ENCODE results near the gene ROR1.

- TF ChIP-seq PPARA (CRISPR knock-in tag; IDR thresholded peaks at IDR 0.05; ENCODE audit: borderline replicate concordance) (no peak), RARB (CRISPR knock-in tag; IDR thresholded peaks at IDR 0.05) (no peak), SNAI2 (CRISPR knock-in tag; IDR thresholded peaks at IDR 0.05) (no peak), ISL1 (CRISPR knock-in tag; IDR thresholded peaks at IDR 0.05) (no peak), ARNTL (CRISPR knock-in tag; IDR thresholded peaks at IDR 0.05; ENCODE audit: borderline replicate concordance, low read depth) (no peak), TOX (CRISPR knock-in tag; IDR thresholded peaks at IDR 0.05; ENCODE audit: borderline replicate concordance) (no peak), CSDC2 (CRISPR knock-in tag; IDR thresholded peaks at IDR 0.05) (no peak), ZNF8 (CRISPR knock-in tag; IDR thresholded peaks at IDR 0.05) (no peak), OSR1 (CRISPR knock-in tag; IDR thresholded peaks at IDR 0.05) (no peak), ZNF70 (CRISPR knock-in tag; IDR thresholded peaks at IDR 0.05) (no peak), PATZ1 (CRISPR knock-in tag; IDR thresholded peaks at IDR 0.05; ENCODE audit: borderline replicate concordance) (no peak), ZC3H10 (CRISPR knock-in tag; IDR thresholded peaks at IDR 0.05) (no peak), ZFP30 (CRISPR knock-in tag; IDR thresholded peaks at IDR 0.05) (no peak), TCF4 (CRISPR knock-in tag; IDR thresholded peaks at IDR 0.05; ENCODE audit: borderline replicate concordance) (no peak)
Measured at GRCh38 chr1:64046891-64047290, 273.1 kb downstream of the ROR1 start.

Measured in SK-N-SH treated with all-trans-retinoic acid at 6 μM for 48 hours (cell line).